Hepatocyte (in vitro differentiated cells): ENCODE data around the gene CCDC167.
"Not testable (repeated sequence)": the region's sequence is repeated elsewhere in the genome, so short reads cannot be mapped to it uniquely, and the experiment has no call there.

ENCODE experiments used
- CTCF ChIP-seq: fragments of 200-600 bp; sonication (generic); IDR thresholded peaks from 2 replicates; pipeline ENCODE4 v1.5.1; 2016; ENCODE audit warnings: antibody characterized with exemption, mild to moderate bottlenecking; ENCODE audit not compliant: poor library complexity
- EZH2 ChIP-seq: fragments of 200-600 bp; sonication (generic); IDR thresholded peaks from 2 replicates; pipeline ENCODE4 v1.6.1; 2016; ENCODE audit warnings: antibody characterized with exemption, mild to moderate bottlenecking, borderline replicate concordance
- EZH2phosphoT487 ChIP-seq: fragments of 200-600 bp; sonication (generic); IDR thresholded peaks from one replicate; pipeline ENCODE4 v1.6.1; 2018; ENCODE audit warnings: antibody characterized with exemption, mild to moderate bottlenecking, low read depth, moderate library complexity; ENCODE audit not compliant: unreplicated experiment, severe bottlenecking

- TF ChIP-seq CTCF, EZH2, EZH2phosphoT487: not testable (repeated sequence)
These were observed 56.5 kb downstream of the CCDC167 start for GRCh38 chr6:37443216-37443542.
